ENCODE measurements around the gene LRRC8A. TPM values are rescaled to one million over a fixed set of nuclear protein-coding genes. Genes with fewer than 3 reads are reported as not detected.
"Not testable (repeated sequence)": the region's sequence is repeated elsewhere in the genome, so short reads cannot be mapped to it uniquely, and the experiment has no call there.

Gene LRRC8A
- polyA plus RNA-seq, 1 of the 3 experiments (the other 2 are of a cell fraction): 30.4 TPM

DNA sequence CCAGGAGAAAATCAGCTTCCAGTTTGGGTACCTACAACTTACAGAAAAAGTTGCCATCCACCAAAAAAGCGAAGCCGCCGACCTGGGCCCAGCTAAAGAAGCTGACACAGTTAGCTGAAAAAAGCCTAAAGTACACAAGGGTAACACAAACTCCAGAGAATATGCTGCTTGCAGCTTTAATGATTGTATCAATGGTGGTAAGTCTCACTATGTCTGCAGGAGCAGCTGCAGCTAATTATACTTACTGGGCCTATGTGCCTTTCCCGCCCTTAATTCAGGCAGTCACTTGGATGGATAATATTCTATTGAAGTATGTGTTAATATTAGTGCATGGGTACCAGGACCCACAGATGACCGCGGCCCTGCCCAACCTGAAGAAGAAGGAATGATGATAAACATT lies 27.5 kb upstream of the LRRC8A start:
- CTCF ChIA-PET: interaction anchor here (3.1 to 6.1 kb wide), 3 partner anchors 9 to 72 kb away, joined by 11 to 73 read pairs (median 34); no protein-coding TSS in a partner anchor
- H3F3A ChIP-seq (replicated peaks; ENCODE audit: insufficient read depth); H3K9me2 ChIP-seq; H3K4me2 ChIP-seq; H3K36me3 ChIP-seq (replicated peaks in 1 of 2; ENCODE audit: control insufficient read depth in 1 of 2, insufficient read depth in 2 of 2, low read length in 1 of 2); H4K20me1 ChIP-seq (ENCODE audit: insufficient read depth); H2AFZ ChIP-seq (ENCODE audit: low read depth); H3K9me3 ChIP-seq; H3K79me2 ChIP-seq (ENCODE audit: insufficient read depth); H3K4me1 ChIP-seq (ENCODE audit: control insufficient read depth in 1 of 2, insufficient read depth in 2 of 2, low read depth in 1 of 2, low read length in 1 of 2); H3K9ac ChIP-seq; POLR2A ChIA-PET; H3K4me3 ChIP-seq (ENCODE audit: low read depth in 2 of 2, low read length in 1 of 2); H3K27me3 ChIP-seq (ENCODE audit: insufficient read depth); DNase-seq: not testable (repeated sequence)
- 92% methylated on average over 6 of the region's 6 CpGs for WGBS (ENCODE audit: low lambda C conversion rate)
- TF ChIP-seq GATA2 (CRISPR knock-in tag; IDR thresholded peaks at IDR 0.05): peak; percentile 10; the same call in 1 of the 2 replicates
- peak overlapping the region in 1 of 2 experiments; percentile 55; a peak in 1 of 4 replicates for H3K27ac ChIP-seq (ENCODE audit: low read depth in 2 of 2, low read length in 1 of 2)

GRCh38 chr9:128858476-128858875 lies 23.5 kb upstream of the LRRC8A start:
- CTCF ChIA-PET: interaction anchor here (2.8 kb wide), 1 partner anchor 70 kb away, joined by 10 read pairs; no protein-coding TSS in a partner anchor
- H3K79me2 ChIP-seq (ENCODE audit: insufficient read depth); H2AFZ ChIP-seq (ENCODE audit: low read depth); H3K4me3 ChIP-seq (ENCODE audit: low read depth in 2 of 2, low read length in 1 of 2); POLR2A ChIA-PET; H3K4me2 ChIP-seq; H3F3A ChIP-seq (replicated peaks; ENCODE audit: insufficient read depth); H3K9ac ChIP-seq; DNase-seq; H4K20me1 ChIP-seq (ENCODE audit: insufficient read depth); H3K9me3 ChIP-seq; H3K36me3 ChIP-seq (replicated peaks in 1 of 2; ENCODE audit: control insufficient read depth in 1 of 2, insufficient read depth in 2 of 2, low read length in 1 of 2); H3K9me2 ChIP-seq; H3K4me1 ChIP-seq (ENCODE audit: control insufficient read depth in 1 of 2, insufficient read depth in 2 of 2, low read depth in 1 of 2, low read length in 1 of 2); H3K27ac ChIP-seq (ENCODE audit: low read depth in 2 of 2, low read length in 1 of 2); H3K27me3 ChIP-seq (ENCODE audit: insufficient read depth): not testable (repeated sequence)
- WGBS (ENCODE audit: low lambda C conversion rate): 95% methylated on average over 7 of the region's 7 CpGs

DNA sequence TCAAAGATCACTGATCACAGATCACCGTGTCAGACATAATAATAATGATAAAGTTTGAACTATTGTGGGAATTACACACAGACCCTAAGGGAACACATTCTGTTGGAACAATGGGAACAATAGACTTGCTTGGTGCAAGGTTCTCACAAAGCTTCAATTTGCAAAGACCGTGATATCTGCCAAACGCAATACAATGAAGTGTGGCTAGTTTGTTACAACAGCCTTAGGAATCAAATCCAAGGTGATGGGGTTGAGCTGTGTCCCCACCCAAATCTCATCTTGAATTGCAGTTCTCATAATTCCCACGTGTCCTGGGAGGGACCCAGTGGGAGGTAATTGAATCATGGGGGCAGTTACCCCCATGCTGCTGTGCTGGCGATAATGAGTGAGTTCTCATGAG lies 21.0 kb upstream of the LRRC8A start:
- POLR2A ChIA-PET: no interaction called here

More for the DNA sequence above, 21.0 kb upstream of the LRRC8A start:
- Histone ChIP-seq H3K4me3 (ENCODE audit: low read depth in 2 of 2, low read length in 1 of 2) (no peak overlapping the region), H3K9me3 (no peaks in the 10 kb centered on the region), H4K20me1 (ENCODE audit: insufficient read depth) (no peaks in the 10 kb centered on the region), H3K9ac (no peak overlapping the region), H3K27me3 (ENCODE audit: insufficient read depth) (no peaks in the 10 kb centered on the region), H3K4me1 (ENCODE audit: control insufficient read depth in 1 of 2, insufficient read depth in 2 of 2, low read depth in 1 of 2, low read length in 1 of 2) (no peaks in the 10 kb centered on the region; a peak in 1 of 4 replicates), H3F3A (replicated peaks; ENCODE audit: insufficient read depth) (no peaks in the 10 kb centered on the region), H3K36me3 (replicated peaks in 1 of 2; ENCODE audit: control insufficient read depth in 1 of 2, insufficient read depth in 2 of 2, low read length in 1 of 2) (no peaks in the 10 kb centered on the region), H2AFZ (ENCODE audit: low read depth) (no peak overlapping the region), H3K79me2 (ENCODE audit: insufficient read depth) (peaks cover 4% of the 10 kb centered on the region; the same call in 1 of the 2 replicates), H3K27ac (ENCODE audit: low read depth in 2 of 2, low read length in 1 of 2) (no peak overlapping the region), H3K4me2 (no peak overlapping the region), H3K9me2 (no peaks in the 10 kb centered on the region)
- no peak for DNase-seq
- TF ChIP-seq USF1 (IDR thresholded peaks at IDR 0.05; ENCODE audit: borderline replicate concordance, low read depth): no peak
- TF ChIP-seq MXI1 (IDR thresholded peaks at IDR 0.05; ENCODE audit: low read depth, low read length): no peak
- no peak for TF ChIP-seq FOXM1 (IDR thresholded peaks at IDR 0.05; ENCODE audit: low read depth)
- CTCF ChIA-PET: interaction anchor here (0.9 to 6.0 kb wide), 5 partner anchors 8 to 67 kb away, joined by 3 to 50 read pairs (median 34); partner anchors contain the start of genes KYAT1 and LRRC8A
- 91% methylated on average over 5 of the region's 5 CpGs for WGBS (ENCODE audit: low lambda C conversion rate)
